Stimulated activated CD4-positive, alpha-beta T cell treated with anti-CD3 and anti-CD28 coated beads, Interleukin-2, amount 100 ng/mL, for 4 hours (primary cell): ENCODE results near the gene PLCG2.
"Not testable (repeated sequence)": the region's sequence is repeated elsewhere in the genome, so short reads cannot be mapped to it uniquely, and the experiment has no call there.

ENCODE experiments used
- DNase-seq: peaks from one replicate; pipeline ENCODE4 v3.0.0-alpha.2; 2020; ENCODE audit warnings: low read depth

PLCG2 gene

GRCh38 chr16:81790277-81790676 lies 11.2 kb downstream of the PLCG2 start:
- DNase-seq: no peak

- no peak for DNase-seq
Observed at GRCh38 chr16:81790830-81791435, 11.8 kb downstream of the PLCG2 start.

GRCh38 chr16:81792828-81793227 lies 13.7 kb downstream of the PLCG2 start:
- DNase-seq: no peak

DNA sequence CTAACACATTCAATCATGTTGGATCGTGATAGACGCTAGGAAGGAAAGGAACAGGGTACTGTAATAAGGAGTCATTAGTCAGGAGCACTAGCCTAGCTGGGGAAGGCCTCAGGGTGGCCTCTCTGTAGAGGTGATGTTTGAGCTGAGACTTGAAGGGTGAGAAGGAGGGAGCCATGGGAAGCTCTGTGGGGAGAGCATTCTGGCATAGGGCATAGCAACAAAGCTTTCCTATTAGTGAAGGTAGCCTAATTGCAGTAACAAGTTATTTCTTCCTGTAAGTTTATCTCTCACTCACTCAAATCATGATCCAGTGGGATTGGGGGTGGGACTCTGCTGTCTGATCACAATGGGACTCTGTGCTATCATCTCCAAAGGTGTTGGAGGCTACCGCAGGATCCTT lies 16.1 kb downstream of the PLCG2 start:
- no peak for DNase-seq

DNA sequence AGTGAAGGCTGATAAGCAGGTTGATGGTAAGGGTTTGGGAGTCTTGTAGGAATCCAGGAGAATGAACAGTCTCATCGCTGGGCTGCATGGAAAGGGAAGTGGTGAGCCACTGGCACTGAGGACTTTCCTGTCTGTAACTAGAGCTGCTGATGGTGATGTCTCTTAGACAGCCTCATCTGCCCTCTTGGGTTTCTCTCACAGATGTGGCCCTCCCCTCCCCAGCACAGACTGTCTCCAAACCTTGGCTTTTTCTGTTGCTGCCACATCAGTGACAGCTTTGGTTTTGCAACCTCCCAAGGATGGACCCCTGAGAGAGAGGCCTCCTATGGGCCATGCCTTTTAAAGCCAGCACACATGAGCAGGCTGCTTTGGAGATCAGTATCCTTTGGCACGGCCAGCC lies 16.9 kb downstream of the PLCG2 start:
- no peak for DNase-seq

GRCh38 chr16:81796583-81797346 lies 17.7 kb downstream of the PLCG2 start:
- no peak for DNase-seq

GRCh38 chr16:81797443-81797842 lies 18.4 kb downstream of the PLCG2 start:
- no peak for DNase-seq

- no peak for DNase-seq
Observed at GRCh38 chr16:81798311-81799137, 19.4 kb downstream of the PLCG2 start.

- DNase-seq: no peak
Observed at GRCh38 chr16:81799138-81799504, 20.0 kb downstream of the PLCG2 start.

DNA sequence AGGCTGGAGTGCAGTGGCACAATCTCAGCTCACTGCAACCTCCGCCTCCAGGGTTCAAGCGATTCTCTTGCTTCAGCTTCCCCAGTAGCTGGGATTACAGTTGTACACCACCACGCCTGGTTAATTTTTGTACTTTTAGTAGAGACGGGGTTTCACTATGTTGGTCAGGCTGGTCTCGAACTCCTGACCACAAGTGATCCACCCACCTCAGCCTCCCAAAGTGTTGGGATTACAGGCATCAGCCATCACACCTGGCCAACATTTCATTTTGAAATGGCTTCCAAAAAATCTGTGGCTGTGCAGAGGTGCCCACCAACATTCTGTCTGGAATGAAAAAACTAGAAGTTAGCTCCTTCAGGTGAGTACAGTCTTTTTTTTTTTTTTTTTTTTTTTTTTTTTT lies 22.6 kb downstream of the PLCG2 start:
- DNase-seq: not testable (repeated sequence)

- DNase-seq: no peak
Observed at GRCh38 chr16:81803332-81803731, 24.2 kb downstream of the PLCG2 start.

DNA sequence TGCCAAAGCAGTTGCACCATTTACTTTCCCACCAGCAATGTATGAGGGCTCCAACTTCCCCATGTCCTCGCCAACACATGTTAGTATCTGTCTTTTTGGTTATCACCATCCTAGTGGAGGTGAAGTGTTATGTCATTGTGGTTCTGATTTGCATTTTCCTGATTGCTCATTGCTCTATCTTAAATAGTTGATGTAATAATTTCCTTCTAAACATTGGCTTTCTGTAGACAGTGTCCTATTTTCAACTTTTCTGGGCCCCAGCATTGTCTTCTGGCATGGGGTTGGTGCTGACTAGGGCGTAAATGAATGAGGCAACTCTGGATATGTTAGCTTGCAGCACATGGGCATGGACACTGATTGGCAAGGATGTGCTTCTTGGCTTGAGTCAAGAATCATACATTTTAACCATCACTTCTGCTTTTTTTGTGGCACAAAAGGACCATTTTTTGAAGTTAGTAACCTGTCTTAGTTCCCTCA lies 25.1 kb downstream of the PLCG2 start:
- no peak for DNase-seq

- DNase-seq: no peak
Observed at GRCh38 chr16:81806696-81807095, 27.6 kb downstream of the PLCG2 start.

GRCh38 chr16:81807767-81808358 lies 28.8 kb downstream of the PLCG2 start:
- no peak for DNase-seq

GRCh38 chr16:81808933-81809480 lies 29.9 kb downstream of the PLCG2 start:
- no peak for DNase-seq

GRCh38 chr16:81809567-81809966 lies 30.5 kb downstream of the PLCG2 start:
- DNase-seq: no peak

DNA sequence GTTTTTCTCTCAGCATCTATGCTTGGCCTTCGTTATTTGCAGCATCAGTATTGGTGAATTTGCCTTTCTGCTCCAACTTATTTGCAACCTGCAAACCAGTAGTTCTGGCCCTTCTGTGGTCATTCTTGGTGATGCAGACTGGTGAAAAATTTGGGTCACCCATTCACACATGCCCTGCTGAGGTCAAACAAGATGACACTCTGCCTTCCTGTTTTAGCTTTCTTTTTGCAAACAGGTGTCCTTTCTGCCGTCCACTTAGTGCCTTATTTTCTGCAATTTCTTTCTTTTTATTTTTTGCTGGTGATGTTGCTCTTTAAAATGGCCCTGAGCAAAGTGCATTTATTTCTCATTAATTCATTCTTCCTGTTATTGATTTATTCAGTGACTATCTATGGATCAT lies 31.3 kb downstream of the PLCG2 start:
- no peak for DNase-seq

DNA sequence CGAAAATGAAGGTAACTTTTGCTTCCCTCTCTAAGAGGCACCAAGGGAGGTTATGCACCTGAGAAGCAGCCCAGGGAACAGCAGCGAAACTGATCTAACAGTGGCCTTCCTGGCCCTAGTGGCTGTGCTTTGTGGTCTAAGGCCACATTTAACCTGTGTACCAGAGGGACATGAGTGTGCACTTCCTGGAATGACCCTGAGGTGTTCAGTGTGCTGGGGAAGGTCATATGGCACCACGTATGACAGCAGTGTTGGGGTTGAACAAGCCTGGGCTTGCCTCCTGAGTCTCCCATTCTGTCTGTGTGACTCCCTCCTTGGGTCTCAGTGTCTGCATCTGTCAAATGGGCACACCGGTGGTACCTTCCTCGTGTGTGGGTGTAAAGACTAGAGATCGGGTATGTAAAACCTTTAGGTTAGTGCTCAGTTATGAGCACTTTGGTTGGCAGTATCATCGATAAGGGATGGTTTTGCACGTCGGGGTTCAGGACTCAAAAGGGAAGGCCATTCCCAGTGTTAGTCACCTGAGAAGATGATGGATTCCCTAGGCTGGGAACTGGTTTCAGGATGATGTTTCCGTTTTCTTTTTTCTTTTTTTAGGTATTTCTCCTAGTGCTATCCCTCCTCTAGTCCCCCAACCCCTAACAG lies 31.9 kb downstream of the PLCG2 start:
- DNase-seq: no peak

DNA sequence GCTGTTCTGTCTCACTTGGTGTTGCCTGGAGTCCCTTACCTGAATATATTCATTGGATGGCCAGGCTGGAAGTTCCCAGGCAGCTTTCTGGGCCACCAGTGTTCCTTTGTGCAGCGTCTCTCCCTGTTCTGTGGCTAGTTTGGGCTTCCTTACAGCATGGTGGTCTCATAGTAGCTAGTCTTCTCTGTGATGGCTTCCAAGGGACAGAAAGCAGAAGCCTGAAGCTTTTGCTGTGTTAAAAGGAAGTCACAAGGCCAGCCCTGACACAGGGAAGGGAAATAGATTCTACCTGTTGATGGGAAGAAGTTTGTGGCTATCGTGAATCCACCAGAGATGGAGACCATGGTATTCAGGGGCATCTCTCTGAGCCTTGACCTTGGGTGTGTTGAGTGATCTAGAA lies 34.6 kb downstream of the PLCG2 start:
- DNase-seq: no peak

GRCh38 chr16:81814751-81815428 lies 35.8 kb downstream of the PLCG2 start:
- DNase-seq: no peak

DNA sequence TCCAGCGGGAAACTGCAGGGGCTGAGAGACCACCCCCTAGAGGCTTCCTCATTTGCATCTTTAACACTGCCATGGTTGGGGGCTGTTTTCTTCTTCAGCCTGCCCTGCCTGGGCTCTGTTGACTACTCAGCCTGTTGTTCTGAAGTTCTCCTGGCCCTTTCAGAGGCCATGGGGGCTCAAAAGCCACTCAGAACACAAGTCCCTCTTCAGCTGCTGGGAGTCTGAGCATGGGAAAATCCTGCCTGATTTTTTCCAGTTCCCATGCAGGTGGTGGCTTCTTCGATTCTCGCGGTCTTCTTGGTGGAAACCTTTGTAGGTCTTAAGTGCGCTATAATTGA lies 36.3 kb downstream of the PLCG2 start:
- no peak for DNase-seq
